ENCODE data around the gene ABCC12.
A peak's percentile ranks its signal among the peaks of the same experiment; 100 is the strongest.
"Not testable (repeated sequence)": the region's sequence is repeated elsewhere in the genome, so short reads cannot be mapped to it uniquely, and the experiment has no call there.

ABCC12 gene

GRCh38 chr16:48180868-48181480 lies 25.2 kb upstream of the ABCC12 start:
- DNase-seq (ENCODE audit: extremely low spot score): no peak
- ChIA-PET CTCF (no interaction called here), POLR2A (no interaction called here)
- no peak for TF ChIP-seq HDGF (IDR thresholded peaks at IDR 0.05; ENCODE audit: borderline replicate concordance)
- no peak for TF ChIP-seq L3MBTL2 (conservative IDR thresholded peaks at IDR 0.05)

GRCh38 chr16:48176635-48177408 lies 21.0 kb upstream of the ABCC12 start:
- no peak for DNase-seq (ENCODE audit: extremely low spot score)
- no peak for TF ChIP-seq ARNT (IDR thresholded peaks at IDR 0.05)
- 0 out of 2 replicates have a peak, but pooled peaks have one; percentile 4 for TF ChIP-seq PKNOX1 (IDR thresholded peaks at IDR 0.05)
- POLR2A ChIA-PET: no interaction called here
- CTCF ChIA-PET: interaction anchor here (0.6 to 1.5 kb wide), 3 partner anchors 11 to 598 kb away, joined by 3 to 5 read pairs (median 3); no protein-coding TSS in a partner anchor

DNA sequence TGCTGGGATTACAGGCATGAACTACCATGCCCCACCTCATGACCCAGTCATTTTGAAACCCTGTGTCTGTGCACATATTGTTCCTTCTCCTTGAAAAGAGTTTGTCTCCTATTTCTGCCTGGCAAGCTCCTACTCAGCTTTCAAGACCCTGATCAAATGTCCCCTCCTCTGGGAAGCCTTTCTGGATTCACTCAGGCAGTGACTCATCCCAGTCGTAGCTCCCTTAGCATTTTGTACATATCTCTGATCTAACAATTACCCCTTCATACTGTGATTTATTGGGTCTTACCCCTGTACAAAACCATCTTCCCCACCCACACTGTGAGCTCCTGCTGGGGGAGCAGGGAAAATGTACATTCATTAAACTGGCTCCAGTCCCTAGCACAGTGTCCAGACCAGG lies 18.1 kb upstream of the ABCC12 start:
- ChIA-PET CTCF (interaction anchor here (0.6 to 1.9 kb wide), 4 partner anchors 9 to 488 kb away, joined by 3 to 6 read pairs (median 3); no protein-coding TSS in a partner anchor), POLR2A (no interaction called here)
- DNase-seq (ENCODE audit: extremely low spot score): no peak
- TF ChIP-seq TARDBP (IDR thresholded peaks at IDR 0.05) (no peak), NFRKB (IDR thresholded peaks at IDR 0.05) (no peak), ARNT (IDR thresholded peaks at IDR 0.05) (no peak), CTBP1 (IDR thresholded peaks at IDR 0.05; ENCODE audit: borderline replicate concordance) (no peak), FOXM1 (IDR thresholded peaks at IDR 0.05; ENCODE audit: borderline replicate concordance) (no peak), ELF4 (IDR thresholded peaks at IDR 0.05) (no peak), HDGF (IDR thresholded peaks at IDR 0.05; ENCODE audit: borderline replicate concordance) (no peak), ZNF384 (IDR thresholded peaks at IDR 0.05) (no peak), SUZ12 (IDR thresholded peaks at IDR 0.05) (no peak), FOXK2 (IDR thresholded peaks at IDR 0.05) (no peak), L3MBTL2 (conservative IDR thresholded peaks at IDR 0.05) (no peak), FOXA1 (IDR thresholded peaks at IDR 0.05) (no peak)

GRCh38 chr16:48172682-48173081 lies 16.9 kb upstream of the ABCC12 start:
- no peak for DNase-seq (ENCODE audit: extremely low spot score)
- ChIA-PET POLR2A (no interaction called here), CTCF (interaction anchor here (0.9 kb wide), 1 partner anchor 458 kb away, joined by 4 read pairs; no protein-coding TSS in a partner anchor)
- TF ChIP-seq BHLHE40 (IDR thresholded peaks at IDR 0.05; ENCODE audit: borderline replicate concordance) (no peak), FOXA1 (IDR thresholded peaks at IDR 0.05) (no peak), ELF4 (IDR thresholded peaks at IDR 0.05) (no peak), HDGF (IDR thresholded peaks at IDR 0.05; ENCODE audit: borderline replicate concordance) (no peak)

- POLR2A ChIA-PET: no interaction called here
These were observed 14.1 kb upstream of the ABCC12 start for GRCh38 chr16:48169896-48170295.

DNA sequence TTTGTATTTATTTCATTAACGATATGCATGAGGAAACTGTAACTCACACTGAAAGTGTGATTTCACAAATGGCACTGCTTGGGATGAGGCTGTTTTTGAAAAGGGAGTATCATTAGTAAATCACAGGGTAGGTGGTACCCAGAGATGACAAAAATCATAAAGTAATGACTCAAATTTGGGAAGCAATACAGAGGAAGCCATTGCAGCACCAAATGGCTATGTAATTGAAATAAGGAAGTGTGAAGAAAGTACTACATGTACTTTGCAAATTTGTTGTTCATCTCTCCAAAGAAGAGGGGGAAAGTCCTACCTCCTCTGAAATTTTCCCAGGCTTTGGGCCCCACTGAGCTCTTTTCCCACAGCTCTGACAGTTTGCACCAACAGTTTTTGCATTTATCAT lies 12.3 kb upstream of the ABCC12 start:
- ChIA-PET POLR2A (no interaction called here), CTCF (no interaction called here)
- TF ChIP-seq L3MBTL2 (conservative IDR thresholded peaks at IDR 0.05) (no peak), SP1 (IDR thresholded peaks at IDR 0.05) (no peak), LEF1 (IDR thresholded peaks at IDR 0.05; ENCODE audit: borderline replicate concordance) (no peak), FOXA1 (IDR thresholded peaks at IDR 0.05) (no peak)
- DNase-seq (ENCODE audit: extremely low spot score): no peak

More at GRCh38 chr16:48169896-48170295, 14.1 kb upstream of the ABCC12 start:
- no peak for TF ChIP-seq HDGF (IDR thresholded peaks at IDR 0.05; ENCODE audit: borderline replicate concordance)
- TF ChIP-seq FOXA1 (IDR thresholded peaks at IDR 0.05): no peak
- no peak for TF ChIP-seq BHLHE40 (IDR thresholded peaks at IDR 0.05; ENCODE audit: borderline replicate concordance)
- CTCF ChIA-PET: no interaction called here
- DNase-seq (ENCODE audit: extremely low spot score): no peak

- POLR2A ChIA-PET: interaction anchor here (0.5 kb wide), 1 partner anchor 1138 kb away, joined by 3 read pairs; no protein-coding TSS in a partner anchor
- not testable (repeated sequence) for DNase-seq (ENCODE audit: extremely low spot score)
- CTCF ChIA-PET: interaction anchor here (1.0 kb wide), 1 partner anchor 1312 kb away, joined by 3 read pairs; no protein-coding TSS in a partner anchor
These were observed 10.8 kb upstream of the ABCC12 start for GRCh38 chr16:48166617-48167016.

DNA sequence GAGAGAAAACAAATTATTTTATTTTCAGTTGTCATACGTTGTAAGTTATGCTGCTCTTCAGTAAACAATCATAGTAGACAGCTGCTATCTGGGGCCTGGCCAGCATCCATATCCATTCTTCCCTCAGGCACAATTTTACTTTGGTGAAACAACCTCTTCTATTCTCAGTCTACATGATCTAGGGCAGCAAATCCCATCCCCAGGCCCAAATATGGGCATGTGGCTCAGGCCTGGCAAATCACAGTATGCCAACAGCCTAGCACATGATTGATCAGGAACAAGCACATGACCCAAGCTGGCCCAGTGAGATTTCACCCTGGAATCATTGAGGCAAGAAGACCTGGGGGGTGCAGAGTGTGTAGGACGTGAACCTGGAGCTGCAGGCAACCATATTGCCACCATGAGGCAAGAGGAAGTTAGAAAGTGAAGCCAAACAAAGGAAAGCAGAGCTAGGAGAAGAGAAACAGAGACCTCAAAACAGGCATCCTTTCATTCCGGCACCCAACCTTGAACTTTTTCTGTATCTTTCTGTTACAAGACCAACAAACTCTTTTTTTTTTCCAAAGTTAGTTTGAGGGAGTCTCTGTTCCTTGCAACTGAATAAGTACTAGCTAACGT lies 10.3 kb upstream of the ABCC12 start:
- DNase-seq (ENCODE audit: extremely low spot score): no peak
- no peak for TF ChIP-seq SP1 (IDR thresholded peaks at IDR 0.05)
- TF ChIP-seq L3MBTL2 (conservative IDR thresholded peaks at IDR 0.05): no peak
- TF ChIP-seq CTBP1 (IDR thresholded peaks at IDR 0.05; ENCODE audit: borderline replicate concordance): no peak
- TF ChIP-seq FOXK2 (IDR thresholded peaks at IDR 0.05): no peak
- TF ChIP-seq BHLHE40 (IDR thresholded peaks at IDR 0.05; ENCODE audit: borderline replicate concordance): no peak
- CTCF ChIA-PET: interaction anchor here (0.6 to 1.0 kb wide), 3 partner anchors 11 to 1312 kb away, joined by 3 to 5 read pairs (median 3); no protein-coding TSS in a partner anchor
- POLR2A ChIA-PET: interaction anchor here (0.5 kb wide), 1 partner anchor 1138 kb away, joined by 3 read pairs; no protein-coding TSS in a partner anchor
